ENCODE data around the gene BRS3. TPM values are rescaled to one million over a fixed set of nuclear protein-coding genes. Genes with fewer than 3 reads are reported as not detected.

The BRS3 gene
- total RNA-seq, 2 experiments from 2014 or later, result not detected

DNA sequence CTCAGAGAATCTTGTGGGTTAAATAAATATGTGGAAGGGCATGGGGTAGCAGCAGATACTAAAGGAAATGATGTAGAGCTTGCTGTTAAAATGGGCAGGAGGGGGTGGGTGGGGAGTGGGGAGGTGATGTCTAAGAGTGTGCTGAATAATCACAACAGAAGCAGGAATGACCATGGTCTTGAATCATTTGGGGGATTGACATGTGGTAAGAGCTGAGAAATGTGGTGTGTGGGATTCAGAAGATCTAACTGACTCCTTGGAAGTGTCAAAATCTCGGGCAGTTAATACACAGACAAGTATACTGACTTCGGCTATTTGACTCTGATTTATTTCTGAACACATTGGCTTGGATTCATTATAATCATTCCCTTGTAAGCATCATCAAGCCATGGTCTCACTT, 51.1 kb downstream of the BRS3 start:
- DNase-seq, result no peak
- ChIA-PET CTCF (interaction anchor here (0.7 kb wide), 1 partner anchor 257 kb away, joined by 3 read pairs; no protein-coding TSS in a partner anchor), POLR2A (no interaction called here)
- Mint-ChIP-seq H3K4me1 (no peaks in the 10 kb centered on the region), H3K4me3 (no peak overlapping the region), H3K27me3 (peaks cover 2% of the 10 kb centered on the region), H3K27ac (no peak overlapping the region), H3K36me3 (ENCODE audit: low read depth) (no peaks in the 10 kb centered on the region), H3K9me3 (ENCODE audit: low read depth) (no peaks in the 10 kb centered on the region)
- ATAC-seq, result no peak
- intact Hi-C loops (cut with DNase I, micrococcal nuclease), result no loop called here

DNA sequence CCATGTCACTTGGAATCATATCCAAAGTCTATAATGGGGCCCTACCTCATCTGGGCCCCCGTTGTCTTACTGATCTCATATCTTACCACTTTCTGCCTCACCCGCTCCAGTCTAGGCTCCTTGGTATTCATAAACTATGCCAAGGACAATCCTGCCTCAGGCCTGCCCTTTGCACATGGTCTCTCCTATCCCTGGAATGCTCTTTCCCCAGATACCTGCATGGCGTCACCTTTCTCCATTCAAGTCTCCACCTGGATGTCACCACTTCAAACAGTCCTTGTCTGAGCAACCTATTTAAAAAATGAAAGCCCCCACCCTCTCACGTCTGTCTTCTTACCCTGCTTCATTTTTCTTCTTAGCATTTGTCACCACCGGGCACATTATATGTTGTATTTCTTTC, 52.5 kb downstream of the BRS3 start:
- no peak overlapping the region for H3K27ac Mint-ChIP-seq

DNA sequence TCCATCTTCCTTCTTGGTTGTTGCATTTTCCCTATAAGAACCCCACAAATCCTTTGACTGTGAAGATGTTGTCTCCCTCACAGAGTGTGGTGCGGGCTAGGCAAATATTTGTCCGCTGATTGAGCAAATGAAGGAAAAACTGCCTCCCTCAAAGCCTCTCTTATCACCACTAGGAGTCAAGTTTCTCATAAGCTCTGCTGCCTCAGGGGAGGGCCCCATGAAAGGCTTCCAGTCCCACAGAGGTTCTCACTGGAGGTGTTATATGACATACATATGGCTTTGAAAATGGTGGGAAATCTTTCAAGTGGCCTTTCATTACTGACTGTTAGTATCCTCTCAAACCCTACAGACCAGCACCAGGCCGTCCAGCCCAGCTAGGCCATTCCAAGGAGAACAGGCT, 53.5 kb downstream of the BRS3 start:
- Mint-ChIP-seq H3K4me3 (no peak overlapping the region), H3K9me3 (ENCODE audit: low read depth) (no peaks in the 10 kb centered on the region), H3K4me1 (peaks cover 13% of the 10 kb centered on the region), H3K27ac (no peak overlapping the region), H3K27me3 (peaks cover 2% of the 10 kb centered on the region), H3K36me3 (ENCODE audit: low read depth) (no peaks in the 10 kb centered on the region)
- CTCF ChIA-PET, result no interaction called here
- intact Hi-C loops (cut with DNase I, micrococcal nuclease), result no loop called here
- ATAC-seq (no peak), DNase-seq (no peak)
- POLR2A ChIA-PET, result no interaction called here

More for the DNA sequence above, 52.5 kb downstream of the BRS3 start:
- POLR2A ChIA-PET, result no interaction called here
- no peak overlapping the region for H3K4me3 Mint-ChIP-seq
- no peak for DNase-seq
- H3K27me3 Mint-ChIP-seq, result peaks cover 2% of the 10 kb centered on the region
- peaks cover 5% of the 10 kb centered on the region for H3K4me1 Mint-ChIP-seq
- CTCF ChIA-PET, result no interaction called here
- no peaks in the 10 kb centered on the region for H3K9me3 Mint-ChIP-seq (ENCODE audit: low read depth)
- no peak for ATAC-seq
- intact Hi-C loops (cut with DNase I, micrococcal nuclease), result no loop called here
- no peaks in the 10 kb centered on the region for H3K36me3 Mint-ChIP-seq (ENCODE audit: low read depth)

DNA sequence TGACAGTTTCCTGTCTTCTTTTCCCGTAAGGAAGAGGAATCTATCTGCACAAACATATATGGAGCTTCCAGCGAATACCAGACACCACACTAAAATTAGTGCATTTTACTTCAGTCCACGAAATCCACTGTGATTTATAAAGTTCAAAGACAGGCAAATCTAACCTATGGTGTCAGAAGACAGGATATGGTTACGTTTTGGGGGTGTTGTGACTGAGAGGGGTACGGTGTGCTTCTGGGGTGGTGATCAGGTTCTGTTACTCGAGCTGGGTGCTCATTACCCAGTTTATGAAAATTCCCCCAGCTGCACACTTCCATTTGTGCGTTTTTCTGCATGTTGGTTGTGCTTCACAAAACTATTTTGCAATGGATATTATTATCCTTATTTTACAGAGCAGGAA, 54.5 kb downstream of the BRS3 start:
- H3K9me3 Mint-ChIP-seq (ENCODE audit: low read depth), result no peaks in the 10 kb centered on the region
- POLR2A ChIA-PET, result no interaction called here
- peaks cover 22% of the 10 kb centered on the region for H3K4me1 Mint-ChIP-seq
- ATAC-seq (no peak), DNase-seq (no peak)
- no peaks in the 10 kb centered on the region for H3K36me3 Mint-ChIP-seq (ENCODE audit: low read depth)
- intact Hi-C loops (cut with DNase I, micrococcal nuclease), result no loop called here
- no peak overlapping the region for H3K4me3 Mint-ChIP-seq
- no peaks in the 10 kb centered on the region for H3K27me3 Mint-ChIP-seq
- CTCF ChIA-PET, result interaction anchor here (0.7 to 1.0 kb wide), 2 partner anchors 383 to 510 kb away, joined by 3 read pairs; no protein-coding TSS in a partner anchor
- H3K27ac Mint-ChIP-seq, result no peak overlapping the region

Other genes starting within 250 kb of the BRS3 start
- 10 to 100 TPM; 16.8 to 22.7 TPM for gene MAP7D3, start 236.5 kb upstream of the BRS3 start, total RNA-seq
- gene ADGRG4, start 187.0 kb upstream of the BRS3 start, total RNA-seq, result not detected
- 10 to 100 TPM; 34.8 to 42.3 TPM for gene HTATSF1, start 9.6 kb downstream of the BRS3 start, total RNA-seq
- gene VGLL1, start 44.3 kb downstream of the BRS3 start, total RNA-seq, result not detected
- 100 to 1,000 TPM; 123 to 146 TPM for gene CD40LG, start 160.2 kb downstream of the BRS3 start, total RNA-seq